Skeletal muscle tissue (tissue), 4 donors: ENCODE results near the gene CSRNP3. TPM values are rescaled to one million over a fixed set of nuclear protein-coding genes. Genes with fewer than 3 reads are reported as not detected.

ENCODE experiments used
- H3K27ac ChIP-seq: one replicate; pipeline ENCODE4 v1.7.0; 2013; ENCODE audit warnings: mild to moderate bottlenecking, low read depth, low read length, inconsistent platforms
- H3K27me3 ChIP-seq, 3 donors: one replicate each; pipeline ENCODE4 v1.7.0; 2013; ENCODE audit warnings: low read length in 3 of 3; ENCODE audit not compliant: control insufficient read depth in 3 of 3, insufficient read depth in 3 of 3
- H3K36me3 ChIP-seq, 3 donors: one replicate each; pipeline ENCODE4 v1.7.0; 2013; ENCODE audit warnings: low read length in 3 of 3; ENCODE audit not compliant: control insufficient read depth in 3 of 3, insufficient read depth in 3 of 3
- H3K4me1 ChIP-seq, 3 donors: one replicate each; pipeline ENCODE4 v1.7.0; 2013; ENCODE audit warnings: low read length in 3 of 3, mild to moderate bottlenecking in 3 of 3; ENCODE audit not compliant: control insufficient read depth in 3 of 3, insufficient read depth in 3 of 3
- H3K4me3 ChIP-seq, 3 donors: one replicate each; pipeline ENCODE4 v1.7.0; 2013; ENCODE audit warnings: low read length in 3 of 3
- H3K9ac ChIP-seq, 3 donors: one replicate each; pipeline ENCODE4 v1.7.0; 2013; ENCODE audit warnings: low read length in 3 of 3, mild to moderate bottlenecking in 3 of 3, moderate library complexity in 2 of 3, low read depth in 1 of 3
- H3K9me3 ChIP-seq, 3 donors: one replicate each; pipeline ENCODE4 v1.7.0; 2013; ENCODE audit warnings: low read length in 3 of 3; ENCODE audit not compliant: control insufficient read depth in 3 of 3
- total RNA-seq: library from RNA; depleted of rRNA; stranded (reverse); fragments of >200 nt; gene quantifications from one replicate; pipeline ENCODE4 v1.2.3, GENCODE V29; 2014
- donor health status: Osteomylitis.

The CSRNP3 gene
- total RNA-seq, 1 donor from 2014 or later: 18.8 TPM

- Histone ChIP-seq H3K27ac (no peak overlapping the region), H3K9ac (no peak overlapping the region), H3K9me3 (no peaks in the 10 kb centered on the region), H3K4me3 (no peak overlapping the region), H3K27me3 (no peaks in the 10 kb centered on the region), H3K36me3 (no peaks in the 10 kb centered on the region), H3K4me1 (no peaks in the 10 kb centered on the region)
Measured at GRCh38 chr2:165716091-165716490, 246.6 kb downstream of the CSRNP3 start.

GRCh38 chr2:165718610-165719210 lies 249.2 kb downstream of the CSRNP3 start:
- H3K4me1 ChIP-seq: no peaks in the 10 kb centered on the region
- no peaks in the 10 kb centered on the region for H3K9me3 ChIP-seq
- H3K9ac ChIP-seq: no peak overlapping the region
- no peaks in the 10 kb centered on the region for H3K36me3 ChIP-seq
- no peak overlapping the region for H3K4me3 ChIP-seq
- no peak overlapping the region for H3K27ac ChIP-seq
- no peaks in the 10 kb centered on the region for H3K27me3 ChIP-seq

- H3K4me1 ChIP-seq: no peaks in the 10 kb centered on the region
Measured at GRCh38 chr2:165720511-165720910, 251.0 kb downstream of the CSRNP3 start.

GRCh38 chr2:165725421-165725820 lies 255.9 kb downstream of the CSRNP3 start:
- H3K9me3 ChIP-seq: no peaks in the 10 kb centered on the region
- H3K27me3 ChIP-seq: no peaks in the 10 kb centered on the region
- no peak overlapping the region for H3K4me3 ChIP-seq
- H3K4me1 ChIP-seq: no peaks in the 10 kb centered on the region
- no peaks in the 10 kb centered on the region for H3K36me3 ChIP-seq
- no peak overlapping the region for H3K27ac ChIP-seq
- H3K9ac ChIP-seq: no peak overlapping the region

More at GRCh38 chr2:165720511-165720910, 251.0 kb downstream of the CSRNP3 start:
- no peaks in the 10 kb centered on the region for H3K36me3 ChIP-seq
- H3K27ac ChIP-seq: no peak overlapping the region
- H3K9me3 ChIP-seq: no peaks in the 10 kb centered on the region
- H3K27me3 ChIP-seq: no peaks in the 10 kb centered on the region
- H3K4me3 ChIP-seq: no peak overlapping the region
- no peak overlapping the region for H3K9ac ChIP-seq

Other genes with a start within 250 kb of the CSRNP3 start
- not detected for gene SCN2A, start 230.3 kb upstream of the CSRNP3 start, total RNA-seq